ENCODE data around the gene UTF1. TPM values are rescaled to one million over a fixed set of nuclear protein-coding genes. Genes with fewer than 3 reads are reported as not detected.

UTF1 gene
- total RNA-seq, 2 experiments from 2014 or later, result not detected

GRCh38 chr10:133199992-133200611 is 29.9 kb upstream of the UTF1 start:
- intact Hi-C loops (cut with micrococcal nuclease), result no loop called here
- H3K9me3 Mint-ChIP-seq, result no peaks in the 10 kb centered on the region
- ChIA-PET CTCF (no interaction called here), POLR2A (no interaction called here)
- H3K36me3 Mint-ChIP-seq, result no peaks in the 10 kb centered on the region
- no peak overlapping the region for H3K27ac Mint-ChIP-seq
- H3K4me3 Mint-ChIP-seq, result no peak overlapping the region
- no peaks in the 10 kb centered on the region for H3K27me3 Mint-ChIP-seq
- DNase-seq, result no peak
- H3K4me1 Mint-ChIP-seq (ENCODE audit: low read depth), result no peaks in the 10 kb centered on the region

GRCh38 chr10:133200621-133201031 is 29.4 kb upstream of the UTF1 start:
- POLR2A ChIA-PET, result no interaction called here
- H3K27ac Mint-ChIP-seq, result no peak overlapping the region
- DNase-seq, result no peak
- intact Hi-C loops (cut with micrococcal nuclease), result no loop called here
- no peaks in the 10 kb centered on the region for H3K27me3 Mint-ChIP-seq
- H3K4me3 Mint-ChIP-seq, result no peak overlapping the region
- H3K36me3 Mint-ChIP-seq, result no peaks in the 10 kb centered on the region
- no peaks in the 10 kb centered on the region for H3K4me1 Mint-ChIP-seq (ENCODE audit: low read depth)
- CTCF ChIA-PET, result no interaction called here
- no peaks in the 10 kb centered on the region for H3K9me3 Mint-ChIP-seq

- H3K27ac Mint-ChIP-seq, result no peak overlapping the region
- H3K4me1 Mint-ChIP-seq (ENCODE audit: low read depth), result no peaks in the 10 kb centered on the region
- H3K9me3 Mint-ChIP-seq, result no peaks in the 10 kb centered on the region
- no peak overlapping the region for H3K4me3 Mint-ChIP-seq
- ChIA-PET CTCF (no interaction called here), POLR2A (no interaction called here)
- no peaks in the 10 kb centered on the region for H3K27me3 Mint-ChIP-seq
- DNase-seq, result no peak
- intact Hi-C loops (cut with micrococcal nuclease), result no loop called here
- no peaks in the 10 kb centered on the region for H3K36me3 Mint-ChIP-seq
These were observed 28.7 kb upstream of the UTF1 start for GRCh38 chr10:133201151-133201947.

- POLR2A ChIA-PET, result no interaction called here
- CTCF ChIA-PET, result no interaction called here
- intact Hi-C loops (cut with micrococcal nuclease), result no loop called here
These were observed 27.9 kb upstream of the UTF1 start for GRCh38 chr10:133201948-133202725.

GRCh38 chr10:133202778-133203651 is 27.0 kb upstream of the UTF1 start:
- DNase-seq, result no peak
- CTCF ChIA-PET, result no interaction called here
- intact Hi-C loops (cut with micrococcal nuclease), result no loop called here
- Mint-ChIP-seq H3K27me3 (no peaks in the 10 kb centered on the region), H3K27ac (no peak overlapping the region), H3K36me3 (no peaks in the 10 kb centered on the region), H3K4me3 (no peak overlapping the region), H3K9me3 (no peaks in the 10 kb centered on the region), H3K4me1 (ENCODE audit: low read depth) (no peaks in the 10 kb centered on the region)
- POLR2A ChIA-PET, result no interaction called here

More at GRCh38 chr10:133201948-133202725, 27.9 kb upstream of the UTF1 start:
- no peaks in the 10 kb centered on the region for H3K4me1 Mint-ChIP-seq (ENCODE audit: low read depth)
- H3K27me3 Mint-ChIP-seq, result no peaks in the 10 kb centered on the region
- H3K36me3 Mint-ChIP-seq, result no peaks in the 10 kb centered on the region
- no peak overlapping the region for H3K4me3 Mint-ChIP-seq
- H3K9me3 Mint-ChIP-seq, result no peaks in the 10 kb centered on the region
- no peak for DNase-seq
- H3K27ac Mint-ChIP-seq, result no peak overlapping the region

- POLR2A ChIA-PET, result no interaction called here
- Mint-ChIP-seq H3K4me3 (no peak overlapping the region), H3K27ac (no peak overlapping the region), H3K4me1 (ENCODE audit: low read depth) (no peaks in the 10 kb centered on the region), H3K9me3 (no peaks in the 10 kb centered on the region), H3K36me3 (no peaks in the 10 kb centered on the region), H3K27me3 (no peaks in the 10 kb centered on the region)
- DNase-seq, result no peak
- intact Hi-C loops (cut with micrococcal nuclease), result no loop called here
- CTCF ChIA-PET, result no interaction called here
These were observed 26.3 kb upstream of the UTF1 start for GRCh38 chr10:133203652-133204195.

- Mint-ChIP-seq H3K4me3 (no peak overlapping the region), H3K9me3 (no peaks in the 10 kb centered on the region), H3K4me1 (ENCODE audit: low read depth) (no peaks in the 10 kb centered on the region), H3K27me3 (no peaks in the 10 kb centered on the region), H3K36me3 (no peaks in the 10 kb centered on the region), H3K27ac (no peak overlapping the region)
- DNase-seq, result no peak
- CTCF ChIA-PET, result no interaction called here
- POLR2A ChIA-PET, result no interaction called here
- intact Hi-C loops (cut with micrococcal nuclease), result no loop called here
These were observed 25.6 kb upstream of the UTF1 start for GRCh38 chr10:133204226-133205015.

- CTCF ChIA-PET, result no interaction called here
- POLR2A ChIA-PET, result no interaction called here
- no peaks in the 10 kb centered on the region for H3K9me3 Mint-ChIP-seq
These were observed 24.9 kb upstream of the UTF1 start for GRCh38 chr10:133205146-133205545.

GRCh38 chr10:133206356-133207040 is 23.5 kb upstream of the UTF1 start:
- no peak for DNase-seq
- intact Hi-C loops (cut with micrococcal nuclease), result no loop called here
- CTCF ChIA-PET, result no interaction called here
- Mint-ChIP-seq H3K36me3 (no peaks in the 10 kb centered on the region), H3K4me3 (no peak overlapping the region), H3K27ac (no peak overlapping the region), H3K9me3 (no peaks in the 10 kb centered on the region), H3K4me1 (ENCODE audit: low read depth) (peaks cover 4% of the 10 kb centered on the region), H3K27me3 (no peaks in the 10 kb centered on the region)
- POLR2A ChIA-PET, result no interaction called here

More at GRCh38 chr10:133205146-133205545, 24.9 kb upstream of the UTF1 start:
- H3K4me1 Mint-ChIP-seq (ENCODE audit: low read depth), result no peaks in the 10 kb centered on the region
- no peak for DNase-seq
- H3K4me3 Mint-ChIP-seq, result no peak overlapping the region
- no peak overlapping the region for H3K27ac Mint-ChIP-seq
- intact Hi-C loops (cut with micrococcal nuclease), result no loop called here
- no peaks in the 10 kb centered on the region for H3K36me3 Mint-ChIP-seq
- H3K27me3 Mint-ChIP-seq, result no peaks in the 10 kb centered on the region

GRCh38 chr10:133207041-133207600 is 22.9 kb upstream of the UTF1 start:
- Mint-ChIP-seq H3K9me3 (no peaks in the 10 kb centered on the region), H3K4me1 (ENCODE audit: low read depth) (peaks cover 4% of the 10 kb centered on the region), H3K36me3 (no peaks in the 10 kb centered on the region), H3K27me3 (no peaks in the 10 kb centered on the region), H3K4me3 (no peak overlapping the region), H3K27ac (no peak overlapping the region)
- DNase-seq, result no peak
- CTCF ChIA-PET, result no interaction called here
- intact Hi-C loops (cut with micrococcal nuclease), result no loop called here
- POLR2A ChIA-PET, result no interaction called here

GRCh38 chr10:133207627-133208026 is 22.4 kb upstream of the UTF1 start:
- H3K36me3 Mint-ChIP-seq, result no peaks in the 10 kb centered on the region
- POLR2A ChIA-PET, result no interaction called here
- H3K4me3 Mint-ChIP-seq, result no peak overlapping the region
- CTCF ChIA-PET, result no interaction called here
- H3K4me1 Mint-ChIP-seq (ENCODE audit: low read depth), result peaks cover 4% of the 10 kb centered on the region
- H3K27me3 Mint-ChIP-seq, result no peaks in the 10 kb centered on the region
- intact Hi-C loops (cut with micrococcal nuclease), result no loop called here
- H3K9me3 Mint-ChIP-seq, result no peaks in the 10 kb centered on the region
- no peak for DNase-seq
- H3K27ac Mint-ChIP-seq, result no peak overlapping the region

Data from activated CD4-positive, alpha-beta memory T cell treated with anti-CD3 and anti-CD28 coated beads for 36 hours (primary cell).